Ishikawa (cell line): ENCODE results near the gene VAV1.

ENCODE experiments used
- CEBPB ChIP-seq: IDR thresholded peaks from 2 replicates; pipeline ENCODE4 v1.6.1; 2012
- EGR1 ChIP-seq: IDR thresholded peaks from 2 replicates; pipeline ENCODE4 v1.6.1; 2012
- EP300 ChIP-seq: IDR thresholded peaks from 2 replicates; pipeline ENCODE4 v1.6.1; 2012; ENCODE audit warnings: borderline replicate concordance
- RAD21 ChIP-seq: IDR thresholded peaks from 2 replicates; pipeline ENCODE4 v1.6.1; 2012; ENCODE audit warnings: low read depth
- ZBTB7A ChIP-seq: IDR thresholded peaks from 2 replicates; pipeline ENCODE4 v1.6.1; 2012; ENCODE audit warnings: low read depth

DNA sequence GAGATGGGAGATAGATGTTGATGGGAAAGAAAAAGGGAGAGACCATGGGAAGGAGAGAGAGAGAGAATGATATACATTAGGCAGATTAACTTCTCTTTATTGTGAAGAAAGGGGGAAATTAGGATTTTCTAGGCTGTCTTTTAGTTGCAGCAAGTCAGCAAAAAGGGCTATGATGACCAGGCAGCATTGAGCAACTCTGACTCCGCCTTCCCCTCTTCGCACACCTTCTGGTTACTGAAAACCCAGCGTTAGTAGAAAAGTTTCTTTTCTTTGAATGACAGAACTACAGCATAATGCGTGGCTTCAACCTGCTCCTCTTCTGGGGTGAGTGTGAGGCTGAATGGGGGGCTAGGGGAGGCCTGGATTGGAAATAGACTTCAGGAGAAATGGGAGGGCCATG is 114.8 kb downstream of the VAV1 start, which contains the start of gene ADGRE1:
- no peak for TF ChIP-seq RAD21
- TF ChIP-seq ZBTB7A: no peak
- TF ChIP-seq CEBPB: no peak
- TF ChIP-seq EGR1: no peak
- TF ChIP-seq EP300: no peak
